Ectodermal cell (in vitro differentiated cells): Measurements from ENCODE around the gene CHRM4. TPM values are rescaled to one million over a fixed set of nuclear protein-coding genes. Genes with fewer than 3 reads are reported as not detected.

Experiments used
- H3K27ac ChIP-seq: 2 replicates; pipeline ENCODE4 v1.7.0; 2013; ENCODE audit warnings: mild to moderate bottlenecking, low read depth, low read length; ENCODE audit not compliant: insufficient read depth, poor library complexity, severe bottlenecking
- H3K27me3 ChIP-seq: 2 replicates; pipeline ENCODE4 v1.7.0; 2013; ENCODE audit warnings: mild to moderate bottlenecking, low read length; ENCODE audit not compliant: insufficient read depth, control insufficient read depth, poor library complexity, severe bottlenecking
- H3K36me3 ChIP-seq: one replicate; pipeline ENCODE4 v1.7.0; 2013; ENCODE audit warnings: low read length; ENCODE audit not compliant: control insufficient read depth, insufficient read depth
- H3K4me1 ChIP-seq: one replicate; pipeline ENCODE4 v1.7.0; 2013; ENCODE audit warnings: low read length; ENCODE audit not compliant: control insufficient read depth, insufficient read depth
- H3K4me3 ChIP-seq: 2 replicates; pipeline ENCODE4 v1.7.0; 2013; ENCODE audit warnings: low read depth, low read length, control low read depth; ENCODE audit not compliant: insufficient read depth
- H3K9me3 ChIP-seq: 2 replicates; pipeline ENCODE4 v1.7.0; 2013; ENCODE audit warnings: mild to moderate bottlenecking, low read length, moderate library complexity; ENCODE audit not compliant: control insufficient read depth
- WGBS, 2 experiments: methylation state at CpG; one replicate each; pipeline ENCODE4 v1.1.7; 2013; ENCODE audit warnings: missing lambda C conversion rate in 2 of 2; 5-methylcytosine and 5-hydroxymethylcytosine counted together
- polyA plus RNA-seq, 4 experiments: library from polyadenylated mRNA; stranded (reverse); fragments of 50-300 nt; gene quantifications; one replicate each; pipeline ENCODE4 v1.2.3, GENCODE V29; 2013

Gene CHRM4
- polyA plus RNA-seq (2013, experiment 1 of 4), result 1.6 TPM
- polyA plus RNA-seq (2013, experiment 2 of 4), result 3.8 TPM
- polyA plus RNA-seq (2013, experiment 3 of 4), result 1.2 TPM
- polyA plus RNA-seq (2013, experiment 4 of 4), result 1.7 TPM

- H3K4me1 ChIP-seq, result peaks cover 37% of the 10 kb centered on the region
- no peaks in the 10 kb centered on the region for H3K9me3 ChIP-seq
- peaks cover 69% of the 10 kb centered on the region for H3K27me3 ChIP-seq
- peak within 1 kb of the TSS; percentile 54 for H3K4me3 ChIP-seq
- 1% methylated on average over 123 of the region's 123 CpGs for WGBS, 2 experiments
- peaks cover 11% of the 10 kb centered on the region for H3K36me3 ChIP-seq
- no peak within 1 kb of the TSS for H3K27ac ChIP-seq
Measured at GRCh38 chr11:46391578-46392420, at the start of gene CHRM4. Gene CHRM4 (minus strand): TSS chr11:46391776. CDS start chr11:46386557, 5,219 bp downstream.

- Histone ChIP-seq H3K36me3 (peaks cover 3% of the 10 kb centered on the region), H3K27me3 (no peaks in the 10 kb centered on the region), H3K27ac (no peak overlapping the region), H3K4me1 (no peaks in the 10 kb centered on the region), H3K9me3 (no peaks in the 10 kb centered on the region), H3K4me3 (no peak overlapping the region)
- 80 to 82% methylated on average over 4 of the region's 4 CpGs for WGBS, 2 experiments
Measured at GRCh38 chr11:46438211-46438610, 46.6 kb upstream of the CHRM4 start.

DNA sequence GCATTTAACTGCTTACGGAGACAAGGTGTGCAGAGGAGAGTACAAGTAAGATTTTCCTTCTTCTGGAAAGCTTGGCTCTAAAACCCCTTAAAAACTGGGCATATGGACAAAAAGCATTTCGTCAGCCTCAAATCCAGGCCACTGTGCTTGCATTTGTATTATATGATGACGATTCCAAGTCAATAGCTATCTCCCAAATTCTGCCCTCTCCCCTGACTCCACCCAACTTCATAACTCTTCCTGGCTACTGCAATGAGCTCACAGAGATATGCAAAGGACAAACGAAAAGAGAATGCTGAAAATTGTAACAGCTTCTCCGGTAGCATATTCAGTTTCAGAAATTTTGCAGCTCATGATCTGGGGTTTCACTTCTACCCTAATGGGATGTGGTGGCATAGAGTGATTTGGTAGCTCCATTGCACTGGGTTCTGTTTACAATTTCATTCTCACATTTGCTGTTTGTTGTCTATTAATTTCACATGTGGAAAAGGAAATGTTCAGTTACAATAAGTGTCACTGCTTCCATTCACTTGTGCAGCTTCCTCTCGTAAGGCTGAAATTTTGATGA lies 45.6 kb upstream of the CHRM4 start:
- Histone ChIP-seq H3K27me3 (no peaks in the 10 kb centered on the region), H3K36me3 (peaks cover 5% of the 10 kb centered on the region), H3K4me3 (no peak overlapping the region), H3K4me1 (no peaks in the 10 kb centered on the region), H3K27ac (no peak overlapping the region), H3K9me3 (no peaks in the 10 kb centered on the region)
- WGBS, 2 experiments, result 96 to 98% methylated on average over 5 to 6 of the region's 6 CpGs

DNA sequence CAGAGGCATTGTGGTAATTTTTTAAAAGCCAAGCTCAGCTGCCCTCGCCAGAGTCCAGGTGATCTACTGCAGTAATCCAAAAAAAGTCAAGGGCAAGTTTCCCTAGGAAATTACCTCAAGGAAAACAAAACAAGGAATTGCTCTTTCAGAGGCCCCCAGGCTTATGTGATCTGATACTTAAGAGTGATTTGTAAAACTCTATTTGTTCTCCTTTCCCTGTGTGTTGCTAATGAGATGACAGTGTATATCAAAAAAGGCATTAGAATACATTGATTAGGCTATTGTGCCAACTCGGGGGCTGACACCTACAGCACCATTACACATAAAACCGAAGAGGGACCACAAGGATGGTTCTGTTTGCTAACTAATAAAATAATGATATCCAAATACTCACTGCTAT lies 44.5 kb upstream of the CHRM4 start:
- H3K27ac ChIP-seq, result no peak overlapping the region
- no peak overlapping the region for H3K4me3 ChIP-seq
- no peaks in the 10 kb centered on the region for H3K27me3 ChIP-seq
- peaks cover 5% of the 10 kb centered on the region for H3K36me3 ChIP-seq
- WGBS, 2 experiments, result 63 to 97% methylated on average over 1 to 3 of the region's 3 CpGs
- H3K4me1 ChIP-seq, result no peaks in the 10 kb centered on the region
- H3K9me3 ChIP-seq, result no peaks in the 10 kb centered on the region

DNA sequence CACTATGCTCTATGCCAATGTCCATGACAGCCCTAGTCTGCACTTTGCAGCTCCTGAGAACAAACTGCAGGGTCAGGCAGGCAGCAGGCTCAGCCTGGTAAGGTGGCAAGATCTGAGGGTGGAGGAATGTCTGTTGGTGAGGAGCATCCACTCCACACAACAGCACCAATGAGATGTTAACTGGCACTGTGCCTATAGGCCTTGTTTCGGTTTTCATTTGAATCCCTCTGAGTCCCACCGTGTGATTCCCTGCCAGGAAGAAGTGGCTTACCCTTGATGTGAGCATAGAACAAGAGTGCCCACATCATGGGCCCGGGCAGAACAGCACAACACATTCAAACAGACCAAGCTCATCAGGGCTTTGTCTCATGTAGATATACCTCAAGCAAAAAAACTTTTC lies 44.1 kb upstream of the CHRM4 start:
- peaks cover 5% of the 10 kb centered on the region for H3K36me3 ChIP-seq
- H3K27ac ChIP-seq, result no peak overlapping the region
- 78 to 85% methylated on average over 3 of the region's 3 CpGs for WGBS, 2 experiments
- no peaks in the 10 kb centered on the region for H3K4me1 ChIP-seq
- no peak overlapping the region for H3K4me3 ChIP-seq
- no peaks in the 10 kb centered on the region for H3K9me3 ChIP-seq
- H3K27me3 ChIP-seq, result no peaks in the 10 kb centered on the region

- Histone ChIP-seq H3K27me3 (no peaks in the 10 kb centered on the region), H3K4me1 (no peaks in the 10 kb centered on the region), H3K36me3 (peaks cover 5% of the 10 kb centered on the region), H3K4me3 (no peak overlapping the region), H3K27ac (no peak overlapping the region), H3K9me3 (no peaks in the 10 kb centered on the region)
Measured at GRCh38 chr11:46431211-46431610, 39.6 kb upstream of the CHRM4 start.

DNA sequence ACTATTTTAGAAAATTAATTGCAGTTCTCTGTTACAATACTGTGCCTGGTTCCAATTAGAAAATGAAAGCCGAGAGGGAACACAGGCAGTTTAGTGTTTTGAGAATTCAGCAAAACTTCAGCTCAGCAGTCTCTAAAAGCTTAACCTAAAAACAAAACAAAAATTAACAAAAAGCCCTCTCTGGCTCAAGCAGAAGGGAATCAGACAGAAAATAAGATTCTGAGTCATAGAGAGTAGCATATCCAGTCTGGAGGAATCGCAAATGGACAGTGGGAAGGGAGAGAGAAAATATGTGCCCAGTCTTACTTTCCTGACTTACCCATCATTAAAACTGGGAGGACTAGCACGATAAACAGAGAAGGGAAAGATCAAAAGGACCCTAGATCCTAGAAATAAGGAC lies 38.1 kb upstream of the CHRM4 start:
- WGBS, 2 experiments, result 96% methylated on average over 2 to 3 of the region's 3 CpGs
- H3K36me3 ChIP-seq, result peaks cover 5% of the 10 kb centered on the region
- H3K4me3 ChIP-seq, result no peak overlapping the region
- H3K27ac ChIP-seq, result no peak overlapping the region
- no peaks in the 10 kb centered on the region for H3K27me3 ChIP-seq
- no peaks in the 10 kb centered on the region for H3K4me1 ChIP-seq
- H3K9me3 ChIP-seq, result no peaks in the 10 kb centered on the region

DNA sequence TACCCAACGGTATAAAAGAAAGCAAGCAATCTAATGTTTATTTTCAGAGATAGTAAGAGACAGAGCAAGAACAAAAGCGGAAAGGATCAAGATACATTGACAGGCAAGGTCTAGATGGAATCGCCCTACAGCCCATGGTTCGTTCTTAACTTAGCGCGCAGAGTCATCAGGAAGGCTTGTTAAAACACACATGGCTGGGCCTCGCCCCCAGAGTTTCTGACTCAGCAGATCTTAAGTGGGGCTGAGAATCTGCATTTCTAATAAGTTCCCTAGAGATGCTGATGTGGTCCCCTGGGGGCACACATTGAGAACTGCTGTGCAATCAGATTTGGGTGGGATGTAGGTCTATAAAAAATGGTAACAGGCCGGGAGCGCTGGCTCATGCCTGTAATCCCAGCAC lies 35.8 kb upstream of the CHRM4 start:
- no peak overlapping the region for H3K4me3 ChIP-seq
- H3K36me3 ChIP-seq, result no peaks in the 10 kb centered on the region
- 89 to 90% methylated on average over 9 of the region's 9 CpGs for WGBS, 2 experiments
- no peaks in the 10 kb centered on the region for H3K9me3 ChIP-seq
- H3K27me3 ChIP-seq, result no peaks in the 10 kb centered on the region
- H3K4me1 ChIP-seq, result no peaks in the 10 kb centered on the region
- no peak overlapping the region for H3K27ac ChIP-seq

- Histone ChIP-seq H3K27me3 (no peaks in the 10 kb centered on the region), H3K9me3 (no peaks in the 10 kb centered on the region), H3K4me1 (no peaks in the 10 kb centered on the region), H3K4me3 (no peak overlapping the region), H3K27ac (no peak overlapping the region), H3K36me3 (no peaks in the 10 kb centered on the region)
- WGBS, 2 experiments, result 90 to 95% methylated on average over 4 of the region's 4 CpGs
Measured at GRCh38 chr11:46426233-46426991, 34.8 kb upstream of the CHRM4 start.

GRCh38 chr11:46422588-46422987 lies 31.0 kb upstream of the CHRM4 start:
- no peak overlapping the region for H3K4me3 ChIP-seq
- 92 to 95% methylated on average over 7 of the region's 7 CpGs for WGBS, 2 experiments
- peaks cover 9% of the 10 kb centered on the region for H3K4me1 ChIP-seq
- H3K9me3 ChIP-seq, result no peaks in the 10 kb centered on the region
- no peaks in the 10 kb centered on the region for H3K27me3 ChIP-seq
- no peaks in the 10 kb centered on the region for H3K36me3 ChIP-seq
- H3K27ac ChIP-seq, result no peak overlapping the region
